DND-41 (cell line): ENCODE data around the gene NTM.

ENCODE experiments used
- ATAC-seq: fragments of 200-7000 bp; cut with Tn5 transposase; 3 replicates; pipeline ENCODE4 v1.9.1; 2021; ENCODE audit warnings: low read depth; ENCODE audit not compliant: insufficient read depth
- DNase-seq: peaks from one replicate; pipeline ENCODE4 v3.0.0-alpha.2; 2020
- H2AFZ ChIP-seq: 2 replicates; pipeline ENCODE4 v1.6.0; 2012; ENCODE audit warnings: low read depth, low read length
- H3K27ac ChIP-seq: 2 replicates; pipeline ENCODE4 v1.5.1; 2012; ENCODE audit warnings: low read length, inconsistent platforms
- H3K27me3 ChIP-seq: fragments of 200-600 bp; sonication (generic); 2 replicates; pipeline ENCODE4 v1.6.0; 2012; ENCODE audit warnings: low read length, mild to moderate bottlenecking, inconsistent platforms; ENCODE audit not compliant: insufficient read depth, poor library complexity
- H3K36me3 ChIP-seq: 2 replicates; pipeline ENCODE4 v1.5.1; 2012; ENCODE audit warnings: low read length, inconsistent platforms; ENCODE audit not compliant: insufficient read depth
- H3K4me1 ChIP-seq: 2 replicates; pipeline ENCODE4 v1.5.1; 2012; ENCODE audit warnings: mild to moderate bottlenecking, low read length; ENCODE audit not compliant: insufficient read depth
- H3K4me2 ChIP-seq: 2 replicates; pipeline ENCODE4 v1.6.0; 2012; ENCODE audit warnings: mild to moderate bottlenecking, moderate library complexity, low read length, inconsistent platforms; ENCODE audit not compliant: insufficient read depth
- H3K4me3 ChIP-seq, 2 experiments: fragments of 200-600 bp in 1 of 2; shearing (Covaris generic) in 1 of 2; 2 replicates each; pipeline ENCODE4 v1.5.1; 2012 to 2016; ENCODE audit warnings: inconsistent platforms in 2 of 2, low read length in 2 of 2, mild to moderate bottlenecking in 2 of 2, low read depth in 1 of 2, moderate library complexity in 1 of 2
- H3K79me2 ChIP-seq: 2 replicates; pipeline ENCODE4 v1.6.0; 2012; ENCODE audit warnings: low read length, inconsistent platforms; ENCODE audit not compliant: insufficient read depth
- H3K9ac ChIP-seq: 2 replicates; pipeline ENCODE4 v1.6.0; 2012; ENCODE audit warnings: low read depth, mild to moderate bottlenecking, inconsistent platforms, low read length, moderate library complexity
- H3K9me3 ChIP-seq: 2 replicates; pipeline ENCODE4 v1.5.1; 2012; ENCODE audit warnings: low read length, moderate library complexity, mild to moderate bottlenecking, inconsistent platforms; ENCODE audit not compliant: insufficient read depth, severe bottlenecking
- H4K20me1 ChIP-seq: 2 replicates; pipeline ENCODE4 v1.6.0; 2012; ENCODE audit warnings: low read length; ENCODE audit not compliant: insufficient read depth
- CTCF ChIP-seq: IDR thresholded peaks from 2 replicates; pipeline ENCODE4 v1.5.1; 2012; ENCODE audit warnings: borderline replicate concordance, low read length, moderate library complexity, mild to moderate bottlenecking; ENCODE audit not compliant: poor library complexity, severe bottlenecking; ENCODE audit errors: extremely low read depth
- EZH2 ChIP-seq: IDR thresholded peaks from 3 replicates; pipeline ENCODE4 v1.6.1; 2012; ENCODE audit warnings: borderline replicate concordance, low read depth, mild to moderate bottlenecking, moderate library complexity, low read length, inconsistent platforms; ENCODE audit not compliant: severe bottlenecking

The NTM gene

DNA sequence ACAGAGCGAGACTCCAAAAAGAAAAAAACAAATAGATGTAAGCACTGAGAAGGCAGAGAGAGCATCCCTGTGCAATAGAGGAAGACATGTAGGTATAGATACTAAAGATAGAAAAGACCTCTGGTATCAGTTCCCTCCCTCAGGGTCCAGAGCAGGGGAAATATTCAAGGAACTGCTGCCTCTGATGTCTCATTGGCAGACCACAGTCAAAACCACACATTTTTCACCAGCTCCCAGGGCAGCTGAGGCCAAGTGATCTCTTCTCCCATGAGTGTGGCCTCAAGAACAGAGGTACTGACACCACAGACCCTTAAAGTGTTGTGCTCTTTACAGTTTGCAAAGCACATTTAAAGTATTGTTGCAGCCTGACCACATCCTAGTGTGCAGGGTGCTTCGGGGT lies 288.5 kb downstream of the NTM start:
- H3K4me1 ChIP-seq = peaks cover 60% of the 10 kb centered on the region
- no peak overlapping the region for H3K4me3 ChIP-seq
- H4K20me1 ChIP-seq = no peaks in the 10 kb centered on the region
- H3K9me3 ChIP-seq = no peaks in the 10 kb centered on the region
- DNase-seq (peak; percentile 39), ATAC-seq (peak; percentile 76)
- no peaks in the 10 kb centered on the region for H3K36me3 ChIP-seq
- H2AFZ ChIP-seq = no peak overlapping the region
- H3K9ac ChIP-seq = no peak overlapping the region
- H3K27me3 ChIP-seq = no peaks in the 10 kb centered on the region
- H3K27ac ChIP-seq = no peak overlapping the region
- no peak overlapping the region for H3K4me2 ChIP-seq
- no peak for TF ChIP-seq CTCF
- TF ChIP-seq EZH2 = no peak
- H3K79me2 ChIP-seq = no peaks in the 10 kb centered on the region

- no peak for ATAC-seq
- Histone ChIP-seq H3K27me3 (no peaks in the 10 kb centered on the region), H3K4me2 (no peak overlapping the region), H4K20me1 (no peaks in the 10 kb centered on the region), H2AFZ (no peak overlapping the region), H3K9me3 (no peaks in the 10 kb centered on the region), H3K9ac (no peak overlapping the region), H3K4me3 (no peak overlapping the region), H3K36me3 (no peaks in the 10 kb centered on the region), H3K27ac (no peak overlapping the region), H3K4me1 (peaks cover 50% of the 10 kb centered on the region), H3K79me2 (no peaks in the 10 kb centered on the region)
- no peak for DNase-seq
- TF ChIP-seq EZH2 (no peak), CTCF (no peak)
These were observed 289.5 kb downstream of the NTM start for GRCh38 chr11:131659931-131660330.

DNA sequence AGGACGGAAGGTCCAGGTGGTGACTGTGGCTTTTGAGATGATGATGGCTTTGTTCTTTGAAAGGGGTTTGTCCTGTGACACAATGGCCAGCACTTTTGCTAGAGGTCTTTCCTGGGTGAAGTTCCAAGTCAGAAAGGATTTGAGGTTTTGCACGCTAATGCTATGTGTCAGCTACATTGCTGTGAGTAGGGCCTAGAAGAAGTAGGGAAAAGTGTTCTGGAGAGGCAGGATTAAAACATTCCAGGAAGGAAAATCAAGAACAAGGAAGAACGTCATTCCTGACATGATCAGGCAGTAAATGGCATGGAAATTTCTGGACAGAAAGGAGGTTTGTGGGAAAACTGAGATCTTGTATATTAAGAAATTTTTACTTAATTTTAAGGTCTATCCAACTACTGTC lies 290.7 kb downstream of the NTM start:
- Histone ChIP-seq H3K36me3 (no peaks in the 10 kb centered on the region), H3K4me3 (no peak overlapping the region), H3K27me3 (no peaks in the 10 kb centered on the region), H3K9me3 (no peaks in the 10 kb centered on the region), H4K20me1 (no peaks in the 10 kb centered on the region), H3K4me2 (no peak overlapping the region), H3K79me2 (no peaks in the 10 kb centered on the region), H3K4me1 (peaks cover 47% of the 10 kb centered on the region), H2AFZ (no peak overlapping the region), H3K9ac (no peak overlapping the region), H3K27ac (no peak overlapping the region)
- TF ChIP-seq CTCF (no peak), EZH2 (no peak)
- DNase-seq (no peak), ATAC-seq (no peak)

GRCh38 chr11:131662317-131662972 lies 292.0 kb downstream of the NTM start:
- no peak for TF ChIP-seq EZH2
- no peak for TF ChIP-seq CTCF
- DNase-seq = peak; percentile 28
- H3K27ac ChIP-seq = peak overlapping the region; percentile 57; the same call in 1 of the 2 replicates
- H3K27me3 ChIP-seq = no peaks in the 10 kb centered on the region
- peaks cover 37% of the 10 kb centered on the region for H3K4me1 ChIP-seq
- H2AFZ ChIP-seq = no peak overlapping the region; the same call in 1 of the 2 replicates
- no peak overlapping the region for H3K9ac ChIP-seq
- H3K79me2 ChIP-seq = no peaks in the 10 kb centered on the region
- no peaks in the 10 kb centered on the region for H3K9me3 ChIP-seq
- no peaks in the 10 kb centered on the region for H4K20me1 ChIP-seq
- H3K36me3 ChIP-seq = no peaks in the 10 kb centered on the region
- no peak overlapping the region for H3K4me3 ChIP-seq
- H3K4me2 ChIP-seq = peak overlapping the region; percentile 17; the same call in 1 of the 2 replicates
- ATAC-seq = peak; percentile 28; the same call in 2 of the 3 replicates
